Gastroesophageal sphincter (tissue), 4 donors: Measurements from ENCODE around the gene VPS39. TPM values are rescaled to one million over a fixed set of nuclear protein-coding genes. Genes with fewer than 3 reads are reported as not detected.

Source experiments
- ATAC-seq: fragments of 150-250 bp; one replicate; pipeline ENCODE4 v1.9.1; 2016; ENCODE audit warnings: mild to moderate bottlenecking, moderate library complexity
- H3K27ac ChIP-seq, 4 donors: fragments of 200-600 bp; sonication (generic) in 3 of 4; 1 replicate in 3 of 4; 2 replicates in 1 of 4; pipeline ENCODE4 v1.5.1; 2016 to 2019
- H3K27me3 ChIP-seq: fragments of 200-600 bp; sonication (generic); one replicate; pipeline ENCODE4 v1.5.1; 2019
- H3K36me3 ChIP-seq, 2 donors: fragments of 200-600 bp; sonication (generic); one replicate each; pipeline ENCODE4 v1.5.1; 2019; ENCODE audit warnings: control low read depth in 1 of 2
- H3K4me1 ChIP-seq, 3 donors: fragments of 200-600 bp; sonication (generic); 1 replicate in 2 of 3; 2 replicates in 1 of 3; pipeline ENCODE4 v1.5.1; 2016 to 2019; ENCODE audit warnings: control low read depth in 2 of 3
- H3K4me3 ChIP-seq, 2 donors: fragments of 200-600 bp; sonication (generic); one replicate each; pipeline ENCODE4 v1.5.1; 2019; ENCODE audit warnings: mild to moderate bottlenecking in 1 of 2, moderate library complexity in 1 of 2
- H3K9me3 ChIP-seq, 3 donors: fragments of 200-600 bp; sonication (generic); one replicate each; pipeline ENCODE4 v1.5.1; 2017 to 2019; ENCODE audit warnings: control low read depth in 2 of 3
- CTCF ChIP-seq, 4 experiments: fragments of 200-600 bp in 2 of 4; fragments of 450-650 bp in 2 of 4; sonication (generic) in 1 of 4; IDR thresholded peaks; one replicate each; pipeline ENCODE4 v1.5.1; 2017 to 2019; ENCODE audit warnings: antibody characterized with exemption in 4 of 4, mild to moderate bottlenecking in 2 of 4, moderate library complexity in 2 of 4
- EP300 ChIP-seq: sonication (generic); formaldehyde crosslinking; IDR thresholded peaks from one replicate; pipeline ENCODE4 v1.6.1; 2017; ENCODE audit warnings: antibody characterized with exemption, mild to moderate bottlenecking
- POLR2A ChIP-seq, 2 donors: fragments of 450-650 bp; IDR thresholded peaks; one replicate each; pipeline ENCODE4 v1.6.1; 2017; ENCODE audit warnings: antibody characterized with exemption in 2 of 2, mild to moderate bottlenecking in 2 of 2, moderate library complexity in 1 of 2
- POLR2AphosphoS5 ChIP-seq: sonication (generic); formaldehyde crosslinking; IDR thresholded peaks from one replicate; pipeline ENCODE4 v1.6.1; 2017; ENCODE audit warnings: antibody characterized with exemption
- WGBS, 2 donors: methylation state at CpG; one replicate each; pipeline ENCODE4 v1.1.5; 2018; ENCODE audit warnings: low coverage in 1 of 2; 5-methylcytosine and 5-hydroxymethylcytosine counted together
- total RNA-seq, 4 donors: library from RNA; depleted of rRNA; stranded (reverse); fragments of >200 nt; gene quantifications; one replicate each; pipeline ENCODE4 v1.1.0, GENCODE V29; 2016

VPS39 gene
- total RNA-seq, 4 donors from 2014 or later, result 53.5 to 104 (median 76.6) TPM

- Histone ChIP-seq H3K4me1 (no peaks in the 10 kb centered on the region), H3K9me3 (no peaks in the 10 kb centered on the region), H3K27ac (no peak overlapping the region), H3K4me3 (no peak overlapping the region), H3K27me3 (peaks cover 8% of the 10 kb centered on the region), H3K36me3 (no peaks in the 10 kb centered on the region)
- ATAC-seq, result no peak
- 86% methylated on average over 2 to 4 of the region's 6 CpGs for WGBS, 2 donors
- TF ChIP-seq CTCF (IDR thresholded peaks at IDR 0.05) (no peak), POLR2A (IDR thresholded peaks at IDR 0.05) (no peak), EP300 (no peak), POLR2AphosphoS5 (no peak)
Measured at GRCh38 chr15:42134617-42135245, 73.4 kb downstream of the VPS39 start.

GRCh38 chr15:42133886-42134502 lies 74.1 kb downstream of the VPS39 start:
- 66 to 90% methylated on average over 5 to 10 of the region's 11 CpGs for WGBS, 2 donors
- no peaks in the 10 kb centered on the region for H3K36me3 ChIP-seq
- ATAC-seq, result no peak
- H3K27me3 ChIP-seq, result peaks cover 8% of the 10 kb centered on the region
- no peak overlapping the region for H3K27ac ChIP-seq
- TF ChIP-seq POLR2AphosphoS5 (no peak), CTCF (IDR thresholded peaks at IDR 0.05) (peak in 1 of 4 experiments; percentile 43)
- no peaks in the 10 kb centered on the region for H3K9me3 ChIP-seq
- no peaks in the 10 kb centered on the region for H3K4me1 ChIP-seq
- no peak overlapping the region for H3K4me3 ChIP-seq

GRCh38 chr15:42133356-42133755 lies 74.7 kb downstream of the VPS39 start:
- H3K36me3 ChIP-seq, result no peaks in the 10 kb centered on the region
- no peaks in the 10 kb centered on the region for H3K4me1 ChIP-seq
- peaks cover 14% of the 10 kb centered on the region for H3K27me3 ChIP-seq
- no peak overlapping the region for H3K27ac ChIP-seq
- 100% methylated on average over 2 of the region's 4 CpGs for WGBS, 2 donors
- no peak for ATAC-seq
- no peaks in the 10 kb centered on the region for H3K9me3 ChIP-seq
- H3K4me3 ChIP-seq, result no peak overlapping the region
- TF ChIP-seq POLR2A (IDR thresholded peaks at IDR 0.05) (no peak), CTCF (IDR thresholded peaks at IDR 0.05) (no peak)

GRCh38 chr15:42131826-42132806 lies 76.0 kb downstream of the VPS39 start:
- Histone ChIP-seq H3K36me3 (no peaks in the 10 kb centered on the region), H3K9me3 (no peaks in the 10 kb centered on the region), H3K27me3 (peaks cover 27% of the 10 kb centered on the region), H3K4me3 (no peak overlapping the region), H3K4me1 (no peaks in the 10 kb centered on the region), H3K27ac (no peak overlapping the region)
- ATAC-seq, result no peak
- 100% methylated on average over 2 of the region's 9 CpGs; no CpG with 5 or more reads in 1 of the 2 donors for WGBS, 2 donors
- no peak for TF ChIP-seq EP300
- TF ChIP-seq POLR2AphosphoS5, result no peak
- no peak for TF ChIP-seq POLR2A (IDR thresholded peaks at IDR 0.05)

- Histone ChIP-seq H3K4me3 (no peak overlapping the region), H3K27me3 (peaks cover 36% of the 10 kb centered on the region), H3K27ac (no peak overlapping the region), H3K36me3 (no peaks in the 10 kb centered on the region), H3K9me3 (no peaks in the 10 kb centered on the region), H3K4me1 (no peaks in the 10 kb centered on the region)
- TF ChIP-seq EP300, result no peak
- ATAC-seq, result no peak
- WGBS, 2 donors, result 100% methylated on average over 1 of the region's 1 CpG
Measured at GRCh38 chr15:42131006-42131405, 77.1 kb downstream of the VPS39 start.
